GM12874 (cell line): Measurements from ENCODE around the gene ITSN2.

Experiments used
- CTCF ChIP-seq: IDR thresholded peaks from 2 replicates; pipeline ENCODE4 v1.5.1; 2011; ENCODE audit warnings: low read depth, mild to moderate bottlenecking, control low read depth, low read length, moderate library complexity; ENCODE audit not compliant: insufficient read depth

ITSN2 gene

GRCh38 chr2:24203787-24204150 lies 156.6 kb downstream of the ITSN2 start:
- no peak for TF ChIP-seq CTCF

GRCh38 chr2:24203029-24203786 lies 157.1 kb downstream of the ITSN2 start:
- TF ChIP-seq CTCF, result no peak

- no peak for TF ChIP-seq CTCF
Observed at GRCh38 chr2:24200799-24201198, 159.5 kb downstream of the ITSN2 start.

GRCh38 chr2:24199968-24200590 lies 160.3 kb downstream of the ITSN2 start:
- no peak for TF ChIP-seq CTCF

GRCh38 chr2:24191848-24192247 lies 168.5 kb downstream of the ITSN2 start:
- TF ChIP-seq CTCF, result no peak

- TF ChIP-seq CTCF, result no peak
Observed at GRCh38 chr2:24191156-24191555, 169.2 kb downstream of the ITSN2 start.

- no peak for TF ChIP-seq CTCF
Observed at GRCh38 chr2:24190503-24190902, 169.8 kb downstream of the ITSN2 start.
